Jurkat, Clone E6-1 (cell line): ENCODE results near the gene CHMP1A.

Experiments used
- DNase-seq: peaks from one replicate; pipeline ENCODE4 v3.0.0-alpha.2; 2011; ENCODE audit warnings: low read depth, low spot score
- H3K4me3 ChIP-seq: 2 replicates; pipeline ENCODE4 v1.5.1; 2011; ENCODE audit warnings: mild to moderate bottlenecking, low read length, control low read depth, moderate library complexity

Gene CHMP1A

DNA sequence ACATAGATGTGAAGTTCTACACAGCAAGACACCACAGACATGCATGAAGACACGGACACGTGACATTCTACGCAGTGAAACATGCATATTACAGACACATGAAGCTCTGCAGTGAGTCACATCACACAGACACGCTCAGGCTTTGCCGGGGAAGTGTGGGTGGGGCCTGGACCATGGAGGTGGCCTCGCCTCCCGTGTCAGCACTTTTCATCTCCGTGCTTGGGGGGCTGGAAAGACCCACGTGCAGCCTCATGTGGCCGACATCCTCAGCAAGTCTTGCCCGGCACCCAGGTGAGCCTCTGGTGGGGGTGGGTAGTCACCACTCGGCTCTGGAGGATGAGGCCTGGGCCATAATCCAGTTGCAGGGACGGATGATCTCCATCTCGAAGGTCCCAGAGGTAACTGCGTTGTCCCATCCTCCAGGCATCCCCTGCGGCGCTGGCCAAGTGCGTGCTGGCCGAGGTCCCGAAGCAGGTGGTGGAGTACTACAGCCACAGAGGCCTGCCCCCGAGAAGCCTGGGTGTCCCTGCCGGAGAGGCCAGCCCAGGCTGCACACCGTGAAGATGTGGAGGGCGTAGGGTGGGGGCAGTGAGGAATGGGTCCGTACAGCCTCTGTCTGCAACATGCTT is 61.3 kb downstream of the CHMP1A start:
- DNase-seq, result no peak
- H3K4me3 ChIP-seq, result no peak overlapping the region

DNA sequence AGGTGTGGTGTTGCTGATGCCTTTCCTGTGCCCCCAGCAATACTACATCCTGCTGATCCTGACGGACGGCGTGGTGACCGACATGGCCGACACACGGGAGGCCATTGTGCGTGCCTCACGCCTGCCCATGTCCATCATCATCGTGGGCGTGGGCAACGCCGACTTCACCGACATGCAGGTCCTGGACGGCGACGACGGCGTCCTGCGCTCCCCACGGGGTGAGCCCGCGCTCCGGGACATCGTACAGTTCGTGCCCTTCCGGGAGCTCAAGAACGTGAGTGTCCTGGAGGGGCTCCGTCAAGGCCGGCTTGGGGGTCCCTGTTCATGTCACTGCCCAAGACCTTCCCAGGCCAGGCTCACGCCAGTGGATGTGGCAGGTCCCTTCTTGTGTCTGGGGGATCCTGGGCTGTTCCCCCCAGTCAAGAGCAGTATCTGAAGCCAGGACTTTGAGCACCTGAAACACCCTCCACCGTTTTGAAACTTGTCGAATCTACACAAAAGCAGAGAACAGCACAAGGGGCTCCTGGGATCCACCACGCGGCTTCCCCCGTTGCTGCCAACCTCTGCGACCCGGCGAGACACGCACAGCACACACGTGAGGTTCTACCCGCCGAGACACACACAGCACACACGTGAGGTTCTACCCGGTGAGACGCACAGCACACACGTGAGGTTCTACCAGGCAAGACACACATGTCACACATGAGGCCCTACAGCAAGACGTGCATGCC is 62.0 kb downstream of the CHMP1A start:
- DNase-seq, result no peak
- H3K4me3 ChIP-seq, result no peak overlapping the region
